KG1 (cell line): ENCODE data around the gene PDGFD.

Source experiments
- DNase-seq: peaks from one replicate; lab custom pipeline; 2025; lab: John Stamatoyannopoulos, UW

Gene PDGFD

DNA sequence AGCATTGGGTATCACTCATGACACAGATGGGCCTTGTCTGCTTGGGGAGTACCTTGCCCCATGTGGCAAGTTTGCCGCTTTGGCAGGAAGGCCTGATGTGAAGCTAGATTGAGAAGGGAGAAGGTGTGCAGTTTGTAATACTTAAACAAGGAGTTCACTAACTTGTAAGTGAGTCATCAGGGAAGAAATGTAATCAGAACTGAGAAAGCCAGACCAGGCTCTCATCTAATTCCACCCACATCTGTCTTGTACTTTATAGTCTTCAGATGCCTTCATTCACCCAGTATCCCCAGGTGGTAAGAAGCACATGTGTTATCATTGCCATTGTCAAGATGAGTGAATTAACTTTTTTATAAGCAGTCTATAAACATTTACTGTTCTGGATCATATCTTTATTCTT, 243.5 kb downstream of the PDGFD start:
- DNase-seq = no peak

DNA sequence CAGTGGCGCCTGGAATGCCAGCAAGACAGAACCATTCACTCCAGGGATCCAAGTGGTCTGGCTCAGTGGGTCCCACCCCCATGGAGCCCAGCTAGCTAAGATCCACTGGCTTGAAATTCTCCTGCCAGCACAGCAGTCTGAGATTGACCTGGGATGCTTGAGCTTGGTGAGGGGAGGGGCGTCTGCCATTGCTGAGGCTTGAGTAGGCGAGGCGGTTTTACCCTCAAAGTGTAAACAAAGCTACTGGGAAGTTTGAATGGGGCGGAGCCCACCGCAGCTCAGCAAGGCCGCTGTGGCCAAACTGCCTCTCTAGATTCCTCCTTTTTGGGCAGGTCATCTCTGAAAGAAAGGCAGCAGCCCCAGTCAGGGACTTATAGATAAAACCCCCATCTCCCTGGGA, 253.2 kb downstream of the PDGFD start:
- no peak for DNase-seq

DNA sequence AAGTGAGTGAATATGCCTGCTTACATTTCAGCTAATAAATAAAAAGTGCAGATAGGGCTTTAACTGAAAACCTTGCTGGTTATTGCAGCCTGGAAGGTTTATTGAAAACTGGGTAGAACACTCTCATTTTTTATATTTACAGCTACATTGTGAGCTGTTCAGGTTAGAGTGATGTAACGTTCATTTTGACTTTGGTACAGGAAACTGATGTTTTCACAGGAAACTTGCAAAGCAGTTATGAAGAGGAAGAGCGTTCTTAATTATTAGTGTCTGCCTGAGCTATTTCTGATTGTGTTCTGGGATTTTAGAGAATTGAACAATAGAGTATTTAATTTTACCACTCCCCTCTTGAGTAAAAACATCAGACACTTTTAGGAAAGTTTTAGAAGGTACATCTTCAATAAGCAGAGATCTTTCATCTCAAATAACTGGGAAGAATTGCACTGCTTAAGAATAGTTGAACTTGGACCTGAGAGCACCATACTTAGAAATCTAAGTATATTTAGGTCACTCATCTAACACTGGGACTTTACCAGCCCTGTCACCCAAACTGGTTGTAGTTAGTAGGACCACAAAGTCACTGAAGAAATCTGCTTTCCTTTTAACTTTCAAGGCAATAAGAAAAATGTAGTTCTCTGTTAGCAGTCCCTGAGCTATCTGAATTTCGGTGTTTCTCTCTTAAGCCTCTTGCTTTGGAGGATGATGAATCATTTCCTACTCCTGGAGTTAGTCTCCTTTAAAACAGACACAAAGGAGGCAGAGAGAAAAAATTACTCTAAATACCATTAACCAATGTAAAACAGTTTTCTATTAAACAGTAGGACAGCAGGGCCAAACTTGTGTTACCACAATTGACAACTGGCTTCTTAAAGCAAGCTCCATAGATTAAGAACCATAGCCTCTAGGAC, 256.1 kb downstream of the PDGFD start:
- DNase-seq = peak; percentile 29

DNA sequence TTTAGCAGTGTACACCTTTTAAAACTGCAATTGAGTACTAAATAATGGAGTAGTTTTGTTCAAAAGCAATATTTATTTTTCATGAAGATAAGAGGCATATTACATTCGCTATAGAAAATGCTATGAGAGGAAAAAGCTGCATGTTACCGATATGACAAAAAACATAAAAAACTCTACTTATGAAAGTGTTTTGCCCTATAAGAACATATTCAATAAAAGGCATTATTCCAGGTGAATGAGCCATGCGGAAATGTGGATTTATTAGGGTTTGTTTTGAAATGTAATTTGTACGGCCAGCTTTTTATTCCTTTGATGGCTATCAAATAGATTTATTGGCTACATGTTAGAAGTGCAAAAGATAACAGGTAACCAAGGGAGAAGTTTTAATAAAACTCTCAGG, 256.8 kb downstream of the PDGFD start:
- no peak for DNase-seq

DNA sequence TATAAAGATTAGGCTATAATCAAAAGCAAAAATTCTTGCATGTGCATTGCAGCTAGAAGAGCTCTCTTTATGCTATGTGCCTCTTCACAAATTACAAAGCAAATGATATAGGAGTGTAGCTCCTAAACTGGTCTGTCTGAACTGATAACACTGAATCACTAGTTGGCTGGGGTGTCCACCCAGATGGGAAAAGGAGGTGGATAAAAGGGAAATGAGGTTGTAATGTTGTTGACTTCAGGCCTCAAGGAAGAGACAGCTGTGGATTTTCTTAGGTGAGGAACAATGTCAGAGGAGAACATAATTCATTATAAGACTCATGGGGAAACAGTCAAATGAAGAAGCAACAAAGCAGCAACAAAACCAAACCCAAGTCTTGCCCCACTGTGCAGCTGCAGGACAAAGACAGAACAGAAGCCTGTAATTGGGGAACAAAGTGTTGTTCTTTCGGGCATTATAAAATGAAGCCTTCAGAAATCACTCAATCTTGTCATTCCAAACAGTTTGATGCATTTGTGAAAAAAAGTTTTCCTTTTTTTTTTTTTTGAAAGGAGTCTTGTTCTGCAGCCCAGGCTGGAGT, 257.6 kb downstream of the PDGFD start:
- DNase-seq = no peak

DNA sequence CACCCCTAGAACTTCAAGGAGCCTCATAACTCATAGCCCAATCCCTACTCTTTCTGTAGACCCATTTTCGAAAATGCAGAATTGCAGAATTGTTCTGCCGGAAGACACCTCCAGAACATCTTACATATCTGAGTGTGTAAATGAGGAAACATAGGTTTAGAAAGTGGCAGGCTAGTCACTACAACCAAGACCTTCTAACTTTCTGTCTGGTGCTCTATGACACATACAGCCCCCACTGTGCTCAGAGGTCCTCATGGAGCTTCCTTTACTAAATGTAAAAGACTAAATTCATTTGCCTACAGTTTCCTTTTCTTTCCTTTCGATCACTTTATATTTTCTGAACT, 259.7 kb downstream of the PDGFD start:
- no peak for DNase-seq

DNA sequence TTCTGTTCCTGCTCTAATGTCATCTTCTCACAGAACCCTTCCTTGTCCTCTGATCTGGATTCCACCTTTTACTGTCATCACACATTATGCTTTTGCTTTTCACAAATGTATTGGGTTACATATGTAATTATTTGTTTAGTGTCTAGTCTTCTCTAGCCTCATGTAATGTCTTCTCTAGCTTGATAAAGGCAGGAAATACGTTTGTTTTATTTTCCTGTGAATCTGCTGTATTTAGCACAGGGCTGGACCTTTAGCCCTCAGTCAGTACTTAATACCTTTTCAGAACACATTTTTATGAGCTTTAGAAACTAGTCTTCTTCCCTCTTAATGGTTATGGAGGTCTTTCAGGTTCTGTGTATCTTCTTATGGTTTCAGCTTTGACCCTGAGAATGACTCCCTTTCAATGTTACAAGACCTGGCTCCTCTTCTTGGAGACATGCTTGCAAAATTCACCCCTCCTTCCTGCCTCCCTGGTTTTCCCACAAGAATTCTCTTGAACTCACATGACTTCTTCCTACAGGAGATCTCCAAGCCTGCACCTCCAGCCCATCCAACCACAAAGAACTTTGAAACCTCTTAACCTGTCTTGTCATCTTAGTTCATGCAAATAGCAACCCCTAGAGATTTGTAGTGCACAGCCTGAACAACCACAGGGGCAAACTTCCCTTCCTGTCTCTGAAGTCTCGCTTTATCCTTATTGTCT, 260.2 kb downstream of the PDGFD start:
- no peak for DNase-seq

DNA sequence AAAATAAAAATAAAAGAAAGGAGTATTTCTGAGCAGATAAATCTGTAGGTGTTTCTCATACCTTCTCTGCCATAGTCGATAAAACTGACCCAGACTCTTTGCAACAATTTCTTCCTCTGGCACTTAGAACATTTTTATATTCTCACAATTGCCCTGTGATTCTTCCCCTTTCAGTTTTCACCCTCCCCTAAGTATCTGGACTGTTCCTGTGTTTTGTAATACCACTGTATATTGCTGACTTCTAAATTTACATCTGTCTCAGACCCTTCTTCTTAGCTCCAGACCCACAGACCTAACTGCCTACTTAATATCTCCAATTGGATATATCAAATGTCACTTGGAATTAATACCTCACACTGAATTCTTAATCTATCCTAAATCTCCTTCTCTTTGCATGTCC, 261.0 kb downstream of the PDGFD start:
- DNase-seq = no peak

DNA sequence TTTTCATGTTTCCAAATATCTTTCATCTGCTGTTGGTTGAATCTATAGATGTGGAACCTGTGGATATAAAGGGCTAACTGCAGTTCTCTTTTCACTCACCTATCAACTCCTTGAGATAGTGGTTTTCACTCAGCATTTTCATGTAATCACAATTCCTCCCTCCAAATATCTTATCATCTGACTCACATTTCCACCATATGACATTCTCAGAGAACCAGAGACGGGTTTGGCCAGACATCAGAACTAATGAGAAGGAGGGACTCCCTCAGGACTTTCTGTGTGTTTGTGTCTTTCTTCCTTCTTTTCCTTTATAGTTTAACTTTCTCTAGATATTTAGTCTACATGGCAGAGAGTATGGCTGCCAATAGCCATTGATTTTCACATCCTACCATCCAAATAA, 262.3 kb downstream of the PDGFD start:
- DNase-seq = no peak

DNA sequence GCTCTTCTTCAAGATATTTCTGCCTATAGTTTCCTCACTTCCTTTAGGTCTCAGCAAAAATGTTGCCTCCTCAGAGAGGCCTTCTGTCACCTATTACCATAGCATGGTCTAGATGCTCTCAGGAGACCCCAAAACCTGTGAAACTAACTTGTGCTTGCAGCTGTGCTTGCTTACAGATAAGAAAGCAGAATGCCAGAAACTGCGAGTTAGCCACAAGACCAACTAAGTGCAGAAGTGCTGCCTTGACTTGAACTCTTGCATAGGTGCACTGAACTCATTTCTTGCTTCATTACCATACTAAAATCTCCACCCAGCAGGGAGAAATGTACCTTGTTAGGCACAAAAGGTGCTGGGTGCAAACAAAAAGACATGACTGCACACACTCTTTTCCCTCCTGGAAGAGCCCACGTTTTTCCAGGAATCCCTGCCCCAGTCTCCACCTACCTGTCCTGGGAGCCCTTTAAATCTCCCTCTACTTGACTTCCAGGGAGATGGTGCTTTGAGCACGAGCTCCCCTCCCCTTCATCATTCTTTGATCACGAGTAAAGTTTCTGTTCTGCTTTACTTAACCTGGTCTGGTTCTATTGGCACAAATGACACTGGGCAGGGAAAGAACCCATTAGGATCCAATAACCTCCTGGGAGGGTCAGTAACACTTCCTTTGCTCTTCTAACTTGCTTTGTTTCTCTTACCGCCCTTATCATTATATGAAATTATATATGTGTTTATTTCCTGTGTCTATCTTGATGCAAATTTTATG, 265.2 kb downstream of the PDGFD start:
- no peak for DNase-seq

DNA sequence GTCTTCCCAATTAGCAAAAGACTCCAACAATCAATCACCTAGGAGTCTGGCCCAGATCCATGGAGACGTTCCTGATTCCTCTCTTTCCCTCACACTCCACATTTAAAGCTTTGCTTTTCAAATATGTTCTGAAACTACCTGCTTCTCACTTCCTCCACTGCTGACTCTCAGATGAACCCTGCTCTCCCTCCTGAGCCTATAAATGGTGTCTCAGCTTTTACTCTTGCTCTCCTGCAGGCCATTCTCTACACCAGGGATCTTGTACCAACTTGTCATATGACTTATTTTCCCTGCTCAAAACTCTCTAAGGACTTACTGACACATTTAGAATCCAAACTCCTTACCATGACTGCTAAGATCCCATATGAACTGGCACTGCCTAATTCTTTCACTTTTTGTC, 265.9 kb downstream of the PDGFD start:
- DNase-seq = no peak

DNA sequence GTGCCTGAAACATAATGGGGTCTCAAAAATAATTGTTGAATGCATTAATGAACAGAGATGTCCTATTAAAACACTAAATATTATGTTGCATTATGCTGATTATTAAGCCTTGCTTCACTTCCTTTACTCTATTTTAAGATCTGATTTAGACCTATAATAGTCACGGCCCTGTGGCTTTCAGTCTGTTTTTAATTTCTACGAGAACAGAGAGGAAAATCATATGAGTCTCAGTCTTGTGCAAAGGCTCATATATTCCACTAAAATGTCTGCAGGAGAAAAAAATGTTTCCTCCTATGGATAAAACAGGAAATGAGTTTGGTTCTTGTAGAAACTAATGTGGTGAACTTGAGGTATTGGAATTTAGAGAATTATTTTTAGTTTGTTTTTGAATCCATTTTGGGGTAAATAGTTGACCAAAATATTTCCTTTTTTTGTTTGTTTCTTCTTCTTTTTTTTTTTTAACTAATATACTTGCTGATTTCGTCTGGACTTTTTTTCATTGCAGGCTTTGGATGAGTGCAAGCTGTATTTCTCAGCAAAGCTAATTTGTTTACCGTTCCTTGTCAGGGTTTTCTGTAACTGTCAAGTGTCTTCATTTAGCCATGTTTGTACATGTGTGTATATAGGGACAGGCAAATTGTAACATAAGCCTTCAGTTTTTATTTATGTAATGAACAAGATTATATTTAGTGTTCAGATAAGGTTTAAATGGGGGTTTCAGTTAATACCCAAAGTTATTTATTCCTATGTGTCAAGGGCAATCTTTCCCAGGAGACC, 266.6 kb downstream of the PDGFD start:
- DNase-seq = no peak

DNA sequence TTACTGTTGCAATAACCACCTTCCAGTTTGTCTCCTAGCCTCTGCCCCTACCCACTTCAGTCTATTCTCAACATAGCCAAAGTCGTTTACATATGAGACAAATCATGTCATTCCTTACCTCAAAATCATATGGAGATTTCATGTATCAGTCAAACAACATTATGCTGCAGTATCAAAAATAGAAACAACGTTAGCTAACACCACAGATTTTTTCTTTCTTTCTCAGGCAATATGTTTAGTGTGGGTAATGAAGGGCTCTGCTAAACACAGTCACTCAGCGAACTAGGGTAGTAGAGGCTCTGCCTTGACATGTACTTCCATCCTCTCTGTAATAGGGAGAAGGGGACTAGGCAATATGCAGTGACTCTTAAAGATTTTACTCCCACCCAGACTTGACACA, 268.8 kb downstream of the PDGFD start:
- DNase-seq = no peak

DNA sequence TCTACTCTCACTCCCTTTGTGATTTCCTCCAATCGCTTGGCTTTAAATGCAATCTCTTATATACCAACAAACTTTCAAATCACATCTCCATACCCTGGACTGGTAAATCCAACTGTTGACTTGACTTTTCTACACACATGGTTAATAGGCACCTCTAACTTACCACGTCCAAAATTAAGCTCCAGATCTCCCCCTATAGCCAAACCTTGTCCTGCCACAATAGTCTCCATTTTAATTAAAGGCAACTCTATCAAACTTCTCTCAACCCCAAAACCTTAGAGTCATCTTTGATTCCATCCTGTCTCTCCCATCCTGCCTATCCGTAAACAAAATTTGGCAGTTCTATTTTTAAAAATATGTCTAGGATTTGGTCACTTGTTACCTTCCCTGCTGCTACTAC, 269.3 kb downstream of the PDGFD start:
- DNase-seq = no peak

DNA sequence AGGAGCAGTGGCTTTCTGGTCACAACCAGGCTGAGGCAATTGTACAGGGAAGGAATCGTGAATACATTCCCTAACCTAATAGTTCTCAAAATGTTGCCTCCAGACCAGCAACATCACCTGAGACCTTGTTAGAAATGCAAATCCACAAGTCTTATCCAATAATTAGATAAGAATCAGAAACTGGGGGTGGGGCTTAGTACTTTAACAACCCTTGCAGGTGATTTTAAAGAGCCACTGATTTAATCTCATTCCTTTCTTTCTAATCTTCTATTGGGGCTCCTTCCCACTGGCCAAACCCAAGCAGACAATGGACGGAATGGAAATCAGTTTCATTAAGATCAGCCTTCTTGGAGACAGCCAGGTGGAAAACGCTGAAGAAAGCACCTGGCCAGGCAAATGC, 269.9 kb downstream of the PDGFD start:
- no peak for DNase-seq

DNA sequence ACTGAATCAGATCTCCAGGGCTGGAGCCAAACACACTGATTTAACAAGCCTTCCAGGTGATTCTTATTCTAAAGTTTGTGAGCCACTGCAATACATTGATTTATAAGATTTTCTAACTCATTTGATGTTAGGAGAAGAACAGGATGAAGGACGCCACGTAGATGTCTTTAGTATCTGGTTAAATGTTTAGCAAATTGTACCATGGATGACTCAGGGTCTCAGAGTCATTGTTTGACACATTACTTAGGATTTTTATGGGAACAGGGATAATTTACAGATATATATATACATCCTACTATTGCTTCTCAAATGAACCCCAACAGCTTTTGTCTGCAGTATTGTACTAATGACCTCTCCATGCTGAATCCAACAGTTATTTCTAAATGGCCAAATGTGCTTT, 270.6 kb downstream of the PDGFD start:
- DNase-seq = no peak

DNA sequence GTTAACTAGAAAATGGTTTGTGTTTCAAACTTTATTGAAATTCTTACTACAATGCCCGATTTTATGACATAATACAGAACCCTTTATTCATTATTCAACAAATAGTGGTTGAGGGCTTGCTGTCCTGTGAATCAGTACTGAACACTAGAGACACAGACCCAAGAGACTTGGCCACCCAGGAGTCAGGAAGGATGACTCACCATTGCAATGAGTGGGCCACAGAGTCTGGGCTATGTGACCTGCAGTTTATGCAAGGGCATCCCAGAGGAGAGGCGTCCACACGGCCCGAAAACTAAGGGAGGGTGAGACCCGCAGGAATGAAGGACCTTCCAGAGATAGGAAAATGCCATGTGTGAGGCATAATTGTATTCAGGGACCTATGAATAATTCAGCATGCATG, 271.3 kb downstream of the PDGFD start:
- DNase-seq = no peak

DNA sequence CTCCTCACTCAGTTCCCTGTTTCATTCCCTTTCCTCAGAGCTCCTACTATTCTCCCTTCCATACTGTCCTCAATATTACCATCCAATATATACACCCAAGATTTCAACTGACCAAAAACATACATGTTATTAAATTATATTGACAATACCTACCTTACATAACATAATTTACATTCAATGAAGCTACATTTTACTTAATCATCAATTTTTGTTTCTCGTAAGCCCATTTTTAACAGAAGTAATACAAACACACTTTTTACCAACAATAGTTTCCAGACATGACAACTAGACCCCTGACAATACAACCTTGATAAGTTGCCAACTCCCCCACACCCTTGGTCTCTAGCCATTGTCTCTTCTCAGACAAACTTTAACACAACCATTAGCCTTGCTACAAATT, 273.3 kb downstream of the PDGFD start:
- no peak for DNase-seq

DNA sequence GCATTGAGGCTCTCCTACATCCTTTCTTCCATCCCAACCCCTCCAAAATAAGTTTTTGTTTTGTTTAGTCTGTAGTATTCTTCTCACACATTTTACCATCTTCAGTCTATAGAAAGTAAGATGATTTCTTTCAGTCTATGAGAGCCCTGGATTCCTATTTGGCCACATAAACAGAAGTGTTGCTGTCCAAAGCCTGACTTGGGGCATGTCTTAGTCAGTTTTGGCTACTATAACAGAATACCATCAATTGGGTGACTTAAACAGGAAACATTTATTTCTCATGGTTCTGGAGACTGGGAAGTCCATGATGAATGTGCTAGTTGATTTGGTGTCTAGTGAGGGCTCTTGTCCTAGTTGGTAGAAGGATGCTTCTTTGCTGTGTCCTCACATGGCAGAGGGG, 274.3 kb downstream of the PDGFD start:
- DNase-seq = no peak

DNA sequence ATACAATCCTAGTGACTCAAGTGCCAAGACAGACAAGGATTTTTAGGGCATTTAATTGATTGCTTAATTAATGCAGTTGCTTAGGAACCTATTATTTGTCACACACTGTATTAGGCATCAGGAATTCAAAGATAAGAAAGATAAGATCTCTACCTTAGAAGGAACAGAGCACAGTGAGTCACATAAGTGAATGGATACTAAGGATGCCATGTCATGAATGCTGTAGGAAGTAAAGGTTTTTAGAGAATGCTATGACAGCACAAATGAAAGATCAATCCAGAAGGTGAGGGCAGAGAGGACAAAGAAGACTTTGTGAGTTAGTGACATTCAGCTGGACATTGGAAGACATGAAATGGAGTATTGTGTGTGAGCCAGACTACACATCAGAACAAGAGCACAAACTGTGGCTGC, 275.4 kb downstream of the PDGFD start:
- DNase-seq = no peak

DNA sequence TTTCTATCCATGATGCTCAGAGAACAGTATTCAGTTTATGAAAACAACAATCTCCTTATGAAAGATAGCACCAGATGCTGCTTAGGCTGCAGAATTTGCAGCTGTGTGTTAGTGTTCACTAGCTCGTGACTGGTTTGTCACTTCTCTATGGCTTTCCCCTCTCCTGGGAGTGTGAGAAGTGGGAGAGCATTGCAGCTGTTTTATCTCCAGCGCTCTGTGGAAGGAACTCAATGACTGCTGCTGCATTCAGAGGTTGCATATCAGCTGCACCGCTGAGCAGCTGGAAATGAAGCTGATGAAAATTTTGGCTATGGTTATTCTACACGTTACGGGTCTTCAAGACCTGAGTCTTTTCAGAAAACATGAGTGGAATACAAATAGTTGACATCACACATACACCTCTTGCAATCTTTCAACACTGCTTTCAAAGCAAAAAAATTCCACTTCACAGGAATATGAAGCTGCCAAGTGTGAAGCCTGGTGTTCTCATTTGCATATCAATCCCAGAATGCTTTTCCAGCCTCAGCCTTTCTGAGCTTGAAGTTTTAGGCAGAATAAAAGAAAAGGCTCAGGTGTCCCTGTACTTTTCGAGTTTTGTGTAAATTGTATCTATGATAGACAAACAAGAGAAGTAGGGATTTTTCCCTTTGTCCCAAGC, 276.8 kb downstream of the PDGFD start:
- DNase-seq = no peak
